HG03045 (cell line): ENCODE data around the gene LPIN2.

ENCODE experiments used
- ATAC-seq: cut with Tn5 transposase; IDR thresholded peaks from one replicate; pipeline ENCODE4 v1.9.1; 2021; ENCODE audit warnings: mild to moderate bottlenecking, moderate library complexity; ENCODE audit not compliant: unreplicated experiment

LPIN2 gene

GRCh38 chr18:2965797-2966196, 47.1 kb downstream of the LPIN2 start:
- ATAC-seq: no peak

- ATAC-seq: no peak
These were observed 48.5 kb downstream of the LPIN2 start for GRCh38 chr18:2964361-2965010.
